Neuronal stem cell (in vitro differentiated cells): ENCODE measurements around the gene RNF145.
"Not testable (repeated sequence)": the region's sequence is repeated elsewhere in the genome, so short reads cannot be mapped to it uniquely, and the experiment has no call there.

Experiments
- DNase-seq: peaks from one replicate; pipeline ENCODE4 v3.0.0-alpha.2; 2013; ENCODE audit warnings: low spot score
- H2AFZ ChIP-seq: one replicate; pipeline ENCODE4 v1.6.1; 2013; ENCODE audit warnings: mild to moderate bottlenecking, low read length, inconsistent platforms
- H2AK5ac ChIP-seq: 2 replicates; pipeline ENCODE4 v1.6.1; 2013; ENCODE audit warnings: low read depth, mild to moderate bottlenecking, inconsistent platforms, low read length, moderate library complexity, mixed read lengths
- H2BK120ac ChIP-seq: 2 replicates; pipeline ENCODE4 v1.6.1; 2013; ENCODE audit warnings: low read depth, mild to moderate bottlenecking, inconsistent platforms, low read length, moderate library complexity, mixed read lengths
- H2BK12ac ChIP-seq: one replicate; pipeline ENCODE4 v1.6.1; 2013; ENCODE audit warnings: low read length, inconsistent platforms
- H2BK15ac ChIP-seq: 2 replicates; pipeline ENCODE4 v1.6.1; 2013; ENCODE audit warnings: mild to moderate bottlenecking, low read length, inconsistent platforms, mixed read lengths
- H2BK5ac ChIP-seq: one replicate; pipeline ENCODE4 v1.6.1; 2013; ENCODE audit warnings: inconsistent platforms, mild to moderate bottlenecking, low read length, moderate library complexity
- H3K14ac ChIP-seq: one replicate; pipeline ENCODE4 v1.6.1; 2013; ENCODE audit warnings: low read length, inconsistent platforms
- H3K18ac ChIP-seq: 2 replicates; pipeline ENCODE4 v1.6.1; 2013; ENCODE audit warnings: low read length, inconsistent platforms
- H3K23ac ChIP-seq: 2 replicates; pipeline ENCODE4 v1.6.1; 2013; ENCODE audit warnings: low read depth, mild to moderate bottlenecking, mixed read lengths, low read length, inconsistent platforms; ENCODE audit not compliant: poor library complexity
- H3K27ac ChIP-seq: replicated peaks from 3 replicates; pipeline ENCODE4 v1.5.1; 2013; ENCODE audit warnings: low read length, inconsistent platforms
- H3K27me3 ChIP-seq, 3 experiments: 2 replicates each; pipeline ENCODE4 v1.6.1; 2013; ENCODE audit warnings: low read length in 3 of 3, mild to moderate bottlenecking in 2 of 3, inconsistent platforms in 1 of 3, low read depth in 1 of 3, mixed read lengths in 1 of 3, moderate library complexity in 1 of 3; ENCODE audit not compliant: control insufficient read depth in 3 of 3, insufficient read depth in 3 of 3
- H3K36me3 ChIP-seq, 2 donors: replicated peaks in 1 of 2; 2 replicates each; pipeline ENCODE4 v1.6.1; 2013; ENCODE audit warnings: low read length in 2 of 2; ENCODE audit not compliant: control insufficient read depth in 2 of 2, insufficient read depth in 2 of 2
- H3K4ac ChIP-seq: 2 replicates; pipeline ENCODE4 v1.6.1; 2013; ENCODE audit warnings: inconsistent platforms, mild to moderate bottlenecking, low read length, moderate library complexity
- H3K4me1 ChIP-seq, 2 donors: 1 replicate in 1 of 2; 2 replicates in 1 of 2; pipeline ENCODE4 v1.6.1; 2013; ENCODE audit warnings: low read length in 2 of 2, low read depth in 1 of 2; ENCODE audit not compliant: control insufficient read depth in 2 of 2, insufficient read depth in 1 of 2
- H3K4me2 ChIP-seq: one replicate; pipeline ENCODE4 v1.6.1; 2013; ENCODE audit warnings: mild to moderate bottlenecking, low read length, inconsistent platforms; ENCODE audit not compliant: insufficient read depth, poor library complexity, severe bottlenecking
- H3K4me3 ChIP-seq, 2 donors: 2 replicates each; pipeline ENCODE4 v1.5.1; 2013; ENCODE audit warnings: low read length in 2 of 2, mild to moderate bottlenecking in 2 of 2, inconsistent platforms in 1 of 2, moderate library complexity in 1 of 2
- H3K79me1 ChIP-seq: one replicate; pipeline ENCODE4 v1.6.1; 2013; ENCODE audit warnings: low read depth, mild to moderate bottlenecking, inconsistent platforms, low read length, moderate library complexity
- H3K9ac ChIP-seq: one replicate; pipeline ENCODE4 v1.6.1; 2013; ENCODE audit warnings: mild to moderate bottlenecking, low read depth, low read length, inconsistent platforms; ENCODE audit not compliant: poor library complexity
- H3K9me3 ChIP-seq, 2 donors: replicated peaks in 1 of 2; 2 replicates each; pipeline versions ENCODE3 to v1.6.1; 2013; ENCODE audit warnings: low read length in 2 of 2, mild to moderate bottlenecking in 2 of 2, inconsistent platforms in 1 of 2, low read depth in 1 of 2, mixed read lengths in 1 of 2, moderate library complexity in 1 of 2; ENCODE audit not compliant: control insufficient read depth in 2 of 2, insufficient read depth in 1 of 2
- H4K8ac ChIP-seq: one replicate; pipeline ENCODE4 v1.6.1; 2013; ENCODE audit warnings: low read depth, mild to moderate bottlenecking, inconsistent platforms, low read length, moderate library complexity
- H4K91ac ChIP-seq: one replicate; pipeline ENCODE4 v1.6.1; 2013; ENCODE audit warnings: low read length, low read depth, mild to moderate bottlenecking, inconsistent platforms; ENCODE audit not compliant: poor library complexity
- WGBS, 2 donors: extraction: QIAGEN DNeasy Blood & Tissue Kit; methylation state at CpG; one replicate each; pipeline ENCODE4 v1.1.7; 2013; ENCODE audit warnings: missing lambda C conversion rate in 2 of 2, mixed read lengths in 1 of 2; ENCODE audit not compliant: insufficient read length in 2 of 2, insufficient replicate concordance in 1 of 2; ENCODE audit errors: extremely low coverage in 2 of 2; 5-methylcytosine and 5-hydroxymethylcytosine counted together

The RNF145 gene

GRCh38 chr5:159235871-159236520 lies 26.6 kb upstream of the RNF145 start:
- not testable (repeated sequence) for H3K14ac ChIP-seq, H3K27ac ChIP-seq, H2BK5ac ChIP-seq, H4K91ac ChIP-seq, H2AK5ac ChIP-seq, H4K8ac ChIP-seq, H3K36me3 ChIP-seq, H3K9me3 ChIP-seq, H2BK12ac ChIP-seq, H2BK120ac ChIP-seq, H3K4me2 ChIP-seq, H3K79me1 ChIP-seq, H2BK15ac ChIP-seq, H3K4me3 ChIP-seq, H3K18ac ChIP-seq, H2AFZ ChIP-seq, H3K23ac ChIP-seq, H3K9ac ChIP-seq, H3K4ac ChIP-seq, DNase-seq, H3K4me1 ChIP-seq
- H3K27me3 ChIP-seq, result peaks cover 0 to 19% (median 0%) of the 10 kb centered on the region in 3 experiments
- WGBS, 2 donors, result no CpG with 5 or more reads among the region's 2 CpGs

GRCh38 chr5:159231167-159231566 lies 21.8 kb upstream of the RNF145 start:
- no peaks in the 10 kb centered on the region for H3K79me1 ChIP-seq
- H3K27me3 ChIP-seq, result peaks cover 0 to 35% (median 0%) of the 10 kb centered on the region in 3 experiments
- H3K9ac ChIP-seq, result no peak overlapping the region
- no peak overlapping the region for H2AK5ac ChIP-seq
- no peaks in the 10 kb centered on the region for H3K36me3 ChIP-seq
- H4K91ac ChIP-seq, result no peak overlapping the region
- no peak overlapping the region for H2AFZ ChIP-seq
- no peak overlapping the region for H3K14ac ChIP-seq
- no peak overlapping the region for H3K27ac ChIP-seq
- H2BK5ac ChIP-seq, result no peak overlapping the region
- no peak for DNase-seq
- no peak overlapping the region for H3K18ac ChIP-seq
- H3K23ac ChIP-seq, result no peak overlapping the region
- no peak overlapping the region for H3K4me2 ChIP-seq
- peaks cover 0 to 2% of the 10 kb centered on the region in 2 donors for H3K4me1 ChIP-seq
- no CpG with 5 or more reads among the region's 2 CpGs for WGBS, 2 donors
- no peak overlapping the region for H3K4ac ChIP-seq
- no peak overlapping the region for H2BK120ac ChIP-seq
- H2BK12ac ChIP-seq, result no peak overlapping the region
- no peak overlapping the region for H3K4me3 ChIP-seq
- no peak overlapping the region for H2BK15ac ChIP-seq
- H3K9me3 ChIP-seq, result no peaks in the 10 kb centered on the region
- H4K8ac ChIP-seq, result no peak overlapping the region

GRCh38 chr5:159230657-159231056 lies 21.3 kb upstream of the RNF145 start:
- Histone ChIP-seq H3K27me3 (peaks cover 0 to 35% (median 0%) of the 10 kb centered on the region in 3 experiments), H2BK12ac (no peak overlapping the region), H4K8ac (no peak overlapping the region), H2AFZ (no peak overlapping the region), H3K4me2 (no peak overlapping the region), H2BK120ac (no peak overlapping the region), H3K27ac (no peak overlapping the region), H3K79me1 (no peaks in the 10 kb centered on the region), H3K18ac (no peak overlapping the region), H4K91ac (no peak overlapping the region), H2BK15ac (no peak overlapping the region), H3K4me1 (peaks cover 0 to 2% of the 10 kb centered on the region in 2 donors), H3K4ac (no peak overlapping the region), H2BK5ac (no peak overlapping the region), H3K9me3 (no peaks in the 10 kb centered on the region), H3K23ac (no peak overlapping the region), H3K4me3 (no peak overlapping the region), H3K36me3 (no peaks in the 10 kb centered on the region), H3K14ac (no peak overlapping the region), H2AK5ac (no peak overlapping the region), H3K9ac (no peak overlapping the region)
- WGBS, 2 donors, result no CpG with 5 or more reads among the region's 3 CpGs
- DNase-seq, result no peak

GRCh38 chr5:159228097-159228496 lies 18.7 kb upstream of the RNF145 start:
- not testable (repeated sequence) for H3K4me1 ChIP-seq, DNase-seq

More at GRCh38 chr5:159228097-159228496, 18.7 kb upstream of the RNF145 start:
- H3K4me3 ChIP-seq, H3K23ac ChIP-seq, H3K79me1 ChIP-seq, H4K8ac ChIP-seq, H3K14ac ChIP-seq, H2BK15ac ChIP-seq, H3K4me2 ChIP-seq, H3K9ac ChIP-seq, H3K9me3 ChIP-seq, H3K27ac ChIP-seq, H3K18ac ChIP-seq, H2AK5ac ChIP-seq, H4K91ac ChIP-seq, H2BK120ac ChIP-seq, H2AFZ ChIP-seq, H2BK5ac ChIP-seq, H2BK12ac ChIP-seq, H3K4ac ChIP-seq, H3K36me3 ChIP-seq: not testable (repeated sequence)
- no CpG with 5 or more reads among the region's 5 CpGs for WGBS, 2 donors
- H3K27me3 ChIP-seq, result peaks cover 0 to 39% (median 0%) of the 10 kb centered on the region in 3 experiments
